ENCODE measurements around the gene HPCAL4.

The HPCAL4 gene

DNA sequence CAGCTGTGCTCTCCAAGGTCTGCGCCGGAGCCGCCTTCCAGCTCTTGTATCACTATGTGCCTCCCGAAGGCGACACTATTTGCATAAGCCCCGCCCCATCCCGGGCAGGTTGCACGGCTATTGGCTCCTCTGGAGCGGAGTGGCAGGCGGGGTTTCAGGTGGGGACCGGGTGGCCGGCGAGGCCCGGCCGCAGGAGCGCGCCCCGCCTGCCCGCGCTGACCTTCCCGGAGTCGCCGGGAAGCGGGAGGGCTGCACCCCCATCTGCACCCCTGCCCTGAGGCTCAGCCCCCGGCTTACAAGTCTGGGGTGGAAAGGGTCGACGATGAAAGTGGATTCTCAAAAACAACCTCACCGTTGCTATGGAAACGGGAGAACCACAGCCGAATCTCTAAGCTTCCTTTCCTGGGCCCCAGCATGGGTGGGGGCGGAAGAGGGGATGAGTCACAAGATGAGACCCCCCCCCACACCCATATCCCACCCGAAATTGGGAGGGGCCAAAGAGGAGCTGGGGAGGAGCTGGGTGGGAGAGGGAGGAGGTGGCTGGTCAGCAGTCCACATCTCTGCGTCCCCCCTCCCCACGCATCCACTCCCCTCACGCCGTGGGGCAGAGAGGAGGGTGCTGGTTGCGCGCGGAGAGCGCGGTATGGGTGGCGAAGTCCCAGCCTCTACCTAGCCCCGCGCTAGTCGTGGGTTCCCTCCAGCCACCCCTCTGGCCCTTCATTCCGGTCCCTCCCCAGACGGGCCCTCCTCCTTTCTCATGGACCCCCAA is at the start of gene HPCAL4:
Gene HPCAL4 (minus strand): TSS at position 51 of the 769 bp plus-strand sequence. CDS start 6,830 bp downstream, outside the sequence.
- CTCF ChIA-PET = interaction anchor here (0.8 to 4.2 kb wide), 6 partner anchors 11 to 34 kb away, joined by 3 to 17 read pairs (median 12); no protein-coding TSS in a partner anchor

GRCh38 chr1:39738622-39739366 is 47.6 kb upstream of the HPCAL4 start, which contains the start of gene PPIE:
TSS of gene PPIE (plus strand) at chr1:39738882. CDS start at chr1:39738901, 19 bp downstream.
- CTCF ChIA-PET = interaction anchor here (0.9 to 1.8 kb wide), 11 partner anchors 10 to 180 kb away, joined by 3 to 12 read pairs (median 4); no protein-coding TSS in a partner anchor
- peak; percentile 95 for DNase-seq (ENCODE audit: extremely low spot score)
- POLR2A ChIA-PET = interaction anchor here (0.6 to 1.1 kb wide), 3 partner anchors 13 to 1912 kb away, joined by 3 to 4 read pairs (median 3); no protein-coding TSS in a partner anchor
- no peak for TF ChIP-seq CTCF (IDR thresholded peaks at IDR 0.05; ENCODE audit: control extremely low read depth, extremely low read depth, low read depth, missing control alignments)

More for the DNA sequence above, at the start of gene HPCAL4:
- POLR2A ChIA-PET = interaction anchor here (0.6 kb wide), 1 partner anchor 118 kb away, joined by 6 read pairs; no protein-coding TSS in a partner anchor
- DNase-seq (ENCODE audit: extremely low spot score) = peak; percentile 85
- TF ChIP-seq CTCF (IDR thresholded peaks at IDR 0.05; ENCODE audit: control extremely low read depth, extremely low read depth, low read depth, missing control alignments) = no peak

DNA sequence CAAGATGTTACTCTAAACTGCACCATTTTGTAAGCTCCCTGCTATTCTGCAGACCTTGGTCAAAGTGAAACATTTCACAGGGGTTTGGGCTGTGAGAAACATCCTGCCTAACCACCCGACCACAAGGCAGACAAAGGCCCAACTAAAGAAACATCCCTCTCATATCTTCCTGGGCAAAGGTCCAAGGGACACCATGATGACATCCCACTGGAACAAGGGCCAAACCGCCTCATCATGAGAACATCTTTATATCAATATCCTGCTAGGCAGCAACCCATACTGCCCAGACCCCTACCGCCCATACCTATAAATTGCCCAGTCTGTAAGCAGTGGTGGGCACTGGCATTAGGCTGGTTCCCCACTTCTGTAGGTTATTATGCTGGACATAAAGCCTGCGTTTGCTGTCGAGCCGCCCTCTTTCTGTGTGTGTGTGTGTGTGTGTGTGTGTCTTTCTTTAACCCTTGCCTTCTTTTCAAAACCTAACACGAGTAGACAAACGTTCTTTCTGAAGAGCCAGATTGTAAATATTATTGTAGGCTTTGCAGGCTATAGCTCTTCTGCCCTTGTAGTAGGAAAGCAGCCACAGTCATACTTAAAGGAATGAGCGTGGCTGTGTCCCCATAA is 46.4 kb upstream of the HPCAL4 start:
- CTCF ChIA-PET = interaction anchor here (0.9 to 1.7 kb wide), 3 partner anchors 68 to 181 kb away, joined by 3 to 4 read pairs (median 3); no protein-coding TSS in a partner anchor
- no peak for DNase-seq (ENCODE audit: extremely low spot score)
- POLR2A ChIA-PET = no interaction called here
- no peak for TF ChIP-seq CTCF (IDR thresholded peaks at IDR 0.05; ENCODE audit: control extremely low read depth, extremely low read depth, low read depth, missing control alignments)

DNA sequence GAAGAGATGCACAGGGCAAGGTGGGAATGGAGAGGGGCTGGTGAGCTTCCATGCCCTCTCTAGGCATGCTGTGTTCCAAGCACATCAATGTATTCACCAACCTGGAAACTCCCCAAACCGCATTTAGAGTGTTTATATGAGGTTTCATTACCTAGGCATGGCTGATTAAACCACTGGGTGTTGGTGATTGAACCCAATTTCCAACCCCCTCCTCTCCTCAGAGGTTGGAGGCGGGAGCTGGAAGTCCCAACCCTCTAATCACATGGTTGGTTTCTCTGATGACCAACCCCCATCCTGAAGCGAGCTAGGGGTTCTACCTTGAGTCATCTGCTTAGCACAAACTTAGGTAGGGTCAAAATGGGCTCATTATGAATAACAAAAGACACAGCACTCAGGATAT is 44.5 kb upstream of the HPCAL4 start:
- DNase-seq (ENCODE audit: extremely low spot score) = no peak
- ChIA-PET CTCF (interaction anchor here (1.0 to 1.2 kb wide), 3 partner anchors 10 to 63 kb away, joined by 3 to 4 read pairs (median 4); no protein-coding TSS in a partner anchor), POLR2A (no interaction called here)
- no peak for TF ChIP-seq CTCF (IDR thresholded peaks at IDR 0.05; ENCODE audit: control extremely low read depth, extremely low read depth, low read depth, missing control alignments)

- ChIA-PET CTCF (interaction anchor here (1.0 to 1.8 kb wide), 2 partner anchors 9 to 21 kb away, joined by 3 to 5 read pairs; no protein-coding TSS in a partner anchor), POLR2A (no interaction called here)
- TF ChIP-seq CTCF (IDR thresholded peaks at IDR 0.05; ENCODE audit: control extremely low read depth, extremely low read depth, low read depth, missing control alignments) = no peak
- DNase-seq (ENCODE audit: extremely low spot score) = no peak
These were observed 41.9 kb upstream of the HPCAL4 start for GRCh38 chr1:39733161-39733560.

DNA sequence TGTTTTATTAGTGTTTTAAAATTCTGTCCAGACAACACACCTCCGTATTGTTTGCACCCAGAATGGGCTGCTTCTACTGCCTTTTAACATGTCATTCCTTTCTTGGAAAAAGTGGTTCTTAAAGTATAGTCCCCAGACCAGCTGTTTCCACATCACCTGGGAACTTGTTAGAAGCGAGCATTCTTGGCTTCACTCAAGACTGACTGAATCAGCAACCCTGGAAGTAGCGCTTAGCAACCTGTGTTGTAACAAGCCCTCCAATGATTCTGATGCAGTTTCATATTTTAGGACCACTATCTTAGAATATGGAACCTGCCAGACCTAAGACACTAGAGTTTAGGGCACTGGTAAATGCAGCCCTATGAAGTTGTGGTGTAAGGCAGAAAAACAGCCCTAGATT is 41.5 kb upstream of the HPCAL4 start:
- POLR2A ChIA-PET = no interaction called here
- no peak for TF ChIP-seq CTCF (IDR thresholded peaks at IDR 0.05; ENCODE audit: control extremely low read depth, extremely low read depth, low read depth, missing control alignments)
- no peak for DNase-seq (ENCODE audit: extremely low spot score)
- CTCF ChIA-PET = no interaction called here
